Measurements from ENCODE around the gene RBM33. TPM values are rescaled to one million over a fixed set of nuclear protein-coding genes. Genes with fewer than 3 reads are reported as not detected.

The RBM33 gene
- total and polyA plus RNA-seq, 2 of the 4 experiments (the other 2 are of a cell fraction) = 7.3 to 10.8 TPM

GRCh38 chr7:155698633-155699032 lies 54.2 kb downstream of the RBM33 start:
- dilution Hi-C loops (cut with HindIII; ENCODE audit: low sequenced_read_pairs, unreplicated experiment) = no loop called here
- in situ Hi-C loops (cut with MboI; ENCODE audit: low sequenced_read_pairs) = no loop called here
- no TSS peak for BruUV-seq (replicated peaks)
- no CpG with 5 or more reads among the region's 1 CpG for whole genome bisulfite sequencing, 2 experiments (ENCODE audit: extremely low coverage in 2 of 2, insufficient read length in 1 of 2)
- TF ChIP-seq RAD21 (IDR thresholded peaks at IDR 0.05; ENCODE audit: low read length) = no peak
- no peak for TF ChIP-seq CEBPB (IDR thresholded peaks at IDR 0.05; ENCODE audit: low read depth, low read length)
- TF ChIP-seq RCOR1 (IDR thresholded peaks at IDR 0.05; ENCODE audit: insufficient replicate concordance, low read length) = no peak
- no peak for TF ChIP-seq POLR2A (IDR thresholded peaks at IDR 0.05; ENCODE audit: low read depth, low read length)
- TF ChIP-seq ELK1 (IDR thresholded peaks at IDR 0.05; ENCODE audit: borderline replicate concordance, low read depth, low read length) = no peak
- TF ChIP-seq RFX5 (IDR thresholded peaks at IDR 0.05; ENCODE audit: low read depth, low read length) = no peak
- no peak for TF ChIP-seq USF2 (IDR thresholded peaks at IDR 0.05; ENCODE audit: low read depth, low read length)
- no peak for TF ChIP-seq SMC3 (IDR thresholded peaks at IDR 0.05; ENCODE audit: low read depth, low read length)
- no peak for TF ChIP-seq MXI1 (IDR thresholded peaks at IDR 0.05; ENCODE audit: borderline replicate concordance, low read depth, low read length)
- TF ChIP-seq MAFK (IDR thresholded peaks at IDR 0.05; ENCODE audit: low read depth, low read length) = no peak
- no peak for TF ChIP-seq MAZ (IDR thresholded peaks at IDR 0.05; ENCODE audit: borderline replicate concordance, low read depth, low read length)
- no peak for TF ChIP-seq NFE2L2 (IDR thresholded peaks at IDR 0.05; ENCODE audit: low read depth, low read length)
- no peak for TF ChIP-seq CHD1 (IDR thresholded peaks at IDR 0.05; ENCODE audit: low read depth, low read length)
- TF ChIP-seq, protein P1, sequence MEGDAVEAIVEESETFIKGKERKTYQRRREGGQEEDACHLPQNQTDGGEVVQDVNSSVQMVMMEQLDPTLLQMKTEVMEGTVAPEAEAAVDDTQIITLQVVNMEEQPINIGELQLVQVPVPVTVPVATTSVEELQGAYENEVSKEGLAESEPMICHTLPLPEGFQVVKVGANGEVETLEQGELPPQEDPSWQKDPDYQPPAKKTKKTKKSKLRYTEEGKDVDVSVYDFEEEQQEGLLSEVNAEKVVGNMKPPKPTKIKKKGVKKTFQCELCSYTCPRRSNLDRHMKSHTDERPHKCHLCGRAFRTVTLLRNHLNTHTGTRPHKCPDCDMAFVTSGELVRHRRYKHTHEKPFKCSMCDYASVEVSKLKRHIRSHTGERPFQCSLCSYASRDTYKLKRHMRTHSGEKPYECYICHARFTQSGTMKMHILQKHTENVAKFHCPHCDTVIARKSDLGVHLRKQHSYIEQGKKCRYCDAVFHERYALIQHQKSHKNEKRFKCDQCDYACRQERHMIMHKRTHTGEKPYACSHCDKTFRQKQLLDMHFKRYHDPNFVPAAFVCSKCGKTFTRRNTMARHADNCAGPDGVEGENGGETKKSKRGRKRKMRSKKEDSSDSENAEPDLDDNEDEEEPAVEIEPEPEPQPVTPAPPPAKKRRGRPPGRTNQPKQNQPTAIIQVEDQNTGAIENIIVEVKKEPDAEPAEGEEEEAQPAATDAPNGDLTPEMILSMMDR (conservative IDR thresholded peaks at IDR 0.05; ENCODE audit: low read depth, low read length) = no peak
- TF ChIP-seq BHLHE40 (IDR thresholded peaks at IDR 0.05; ENCODE audit: low read depth, low read length) = no peak
- no peak for TF ChIP-seq FOS (IDR thresholded peaks at IDR 0.05; ENCODE audit: low read depth, low read length)
- no peak overlapping the region for H4K5ac ChIP-seq (ENCODE audit: low read depth, low read length)
- no peak overlapping the region for H2BK20ac ChIP-seq (ENCODE audit: low read depth, low read length)
- H2BK15ac ChIP-seq (ENCODE audit: low read depth, low read length) = no peak overlapping the region
- intact Hi-C loops (cut with micrococcal nuclease) = no loop called here
- no peak overlapping the region for H4K8ac ChIP-seq (ENCODE audit: low read depth in 2 of 2, low read length in 2 of 2)
- no peak overlapping the region for H4K91ac ChIP-seq (ENCODE audit: insufficient read depth, low read depth, low read length)
- no peak overlapping the region for H2AK5ac ChIP-seq (ENCODE audit: low read depth, low read length)
- H3K36me3 ChIP-seq (ENCODE audit: control insufficient read depth, insufficient read depth, low read length) = peaks cover 18% of the 10 kb centered on the region
- peaks cover 6% of the 10 kb centered on the region for H3K4me1 ChIP-seq (ENCODE audit: control insufficient read depth, insufficient read depth, low read length)
- no peak overlapping the region for H2AFZ ChIP-seq (replicated peaks; ENCODE audit: low read length, poor library complexity)
- peaks cover 31 to 47% of the 10 kb centered on the region in 2 experiments for H3K79me1 ChIP-seq (ENCODE audit: low read depth in 1 of 2, low read length in 2 of 2)
- no peaks in the 10 kb centered on the region for H3K27me3 ChIP-seq (ENCODE audit: control insufficient read depth, insufficient read depth, low read length)
- no peak overlapping the region for H3K18ac ChIP-seq (ENCODE audit: low read depth, low read length)
- DNase-seq (no peak), ATAC-seq (ENCODE audit: low read depth) (no peak)
- ChIA-PET CTCF (interaction anchor here (0.6 to 0.7 kb wide), 2 partner anchors 31 to 1023 kb away, joined by 3 to 4 read pairs; no protein-coding TSS in a partner anchor), POLR2A (ENCODE audit: unreplicated experiment) (no interaction called here)
- no peak overlapping the region for H3K4me2 ChIP-seq (ENCODE audit: low read depth, low read length)
- no peak overlapping the region for H3K4ac ChIP-seq (ENCODE audit: low read depth, low read length)
- H3K4me3 ChIP-seq (ENCODE audit: insufficient read depth, low read depth, low read length) = no peak overlapping the region
- H3K23ac ChIP-seq (ENCODE audit: low read depth, low read length) = no peak overlapping the region
- no peak overlapping the region for H3K9ac ChIP-seq (ENCODE audit: low read depth, low read length)
- H3K56ac ChIP-seq (ENCODE audit: extremely low read depth, insufficient read depth, low read length) = no peak overlapping the region
- H2BK120ac ChIP-seq (ENCODE audit: low read depth, low read length) = no peak overlapping the region
- no peak overlapping the region for H3K14ac ChIP-seq (replicated peaks; ENCODE audit: low read depth, low read length)
- no peak overlapping the region for H3K27ac ChIP-seq (ENCODE audit: insufficient read depth, low read length)
- no peaks in the 10 kb centered on the region for H3K9me3 ChIP-seq (ENCODE audit: control insufficient read depth, insufficient read depth, low read length)
- H2AK9ac ChIP-seq (replicated peaks; ENCODE audit: low read depth, low read length, poor library complexity) = no peak overlapping the region
- no peak overlapping the region for H2BK5ac ChIP-seq (ENCODE audit: low read depth, low read length, poor library complexity, severe bottlenecking)
- peaks cover 12% of the 10 kb centered on the region for H3K9me1 ChIP-seq (ENCODE audit: insufficient read depth, low read length)
- peaks cover 35% of the 10 kb centered on the region for H4K20me1 ChIP-seq (ENCODE audit: insufficient read depth, low read length)
